AG04449 (cell line): ENCODE results near the gene TSEN2.

Source experiments
- CTCF ChIA-PET: fragments of 350-600 bp; formaldehyde crosslinking; extraction: SDS; loops from one replicate; lab custom pipeline; 2021; ENCODE audit warnings: antibody characterized with exemption; lab: Yijun Ruan, JAX
- POLR2A ChIA-PET: fragments of 400-600, 350-600 bp; formaldehyde crosslinking; extraction: SDS; loops from one replicate; lab custom pipeline; 2020; ENCODE audit warnings: antibody characterized with exemption, inconsistent platforms; lab: Yijun Ruan, JAX
- DNase-seq: peaks from one replicate; pipeline ENCODE4 v3.0.0-alpha.2; 2010; ENCODE audit warnings: low read depth, low spot score
- H3K4me3 ChIP-seq: 2 replicates; pipeline ENCODE4 v1.5.1; 2011; ENCODE audit warnings: low read depth, mild to moderate bottlenecking, control low read depth, low read length
- TF ChIP-seq, protein P1 (sequence below): IDR thresholded peaks from one replicate; pipeline ENCODE4 v1.5.1; 2011; ENCODE audit warnings: mild to moderate bottlenecking, moderate library complexity, low read length, control low read depth, inconsistent platforms; ENCODE audit not compliant: insufficient read depth; ENCODE audit errors: missing control alignments

The TSEN2 gene

GRCh38 chr3:12439161-12439940, 44.9 kb upstream of the TSEN2 start:
- TF ChIP-seq, protein P1, sequence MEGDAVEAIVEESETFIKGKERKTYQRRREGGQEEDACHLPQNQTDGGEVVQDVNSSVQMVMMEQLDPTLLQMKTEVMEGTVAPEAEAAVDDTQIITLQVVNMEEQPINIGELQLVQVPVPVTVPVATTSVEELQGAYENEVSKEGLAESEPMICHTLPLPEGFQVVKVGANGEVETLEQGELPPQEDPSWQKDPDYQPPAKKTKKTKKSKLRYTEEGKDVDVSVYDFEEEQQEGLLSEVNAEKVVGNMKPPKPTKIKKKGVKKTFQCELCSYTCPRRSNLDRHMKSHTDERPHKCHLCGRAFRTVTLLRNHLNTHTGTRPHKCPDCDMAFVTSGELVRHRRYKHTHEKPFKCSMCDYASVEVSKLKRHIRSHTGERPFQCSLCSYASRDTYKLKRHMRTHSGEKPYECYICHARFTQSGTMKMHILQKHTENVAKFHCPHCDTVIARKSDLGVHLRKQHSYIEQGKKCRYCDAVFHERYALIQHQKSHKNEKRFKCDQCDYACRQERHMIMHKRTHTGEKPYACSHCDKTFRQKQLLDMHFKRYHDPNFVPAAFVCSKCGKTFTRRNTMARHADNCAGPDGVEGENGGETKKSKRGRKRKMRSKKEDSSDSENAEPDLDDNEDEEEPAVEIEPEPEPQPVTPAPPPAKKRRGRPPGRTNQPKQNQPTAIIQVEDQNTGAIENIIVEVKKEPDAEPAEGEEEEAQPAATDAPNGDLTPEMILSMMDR = no peak
- no peak for DNase-seq
- CTCF ChIA-PET = no interaction called here
- H3K4me3 ChIP-seq = no peak overlapping the region
- POLR2A ChIA-PET = no interaction called here

GRCh38 chr3:12440927-12441714, 43.2 kb upstream of the TSEN2 start:
- CTCF ChIA-PET = no interaction called here
- H3K4me3 ChIP-seq = no peak overlapping the region
- DNase-seq = no peak
- POLR2A ChIA-PET = no interaction called here
- TF ChIP-seq, protein P1 = no peak

DNA sequence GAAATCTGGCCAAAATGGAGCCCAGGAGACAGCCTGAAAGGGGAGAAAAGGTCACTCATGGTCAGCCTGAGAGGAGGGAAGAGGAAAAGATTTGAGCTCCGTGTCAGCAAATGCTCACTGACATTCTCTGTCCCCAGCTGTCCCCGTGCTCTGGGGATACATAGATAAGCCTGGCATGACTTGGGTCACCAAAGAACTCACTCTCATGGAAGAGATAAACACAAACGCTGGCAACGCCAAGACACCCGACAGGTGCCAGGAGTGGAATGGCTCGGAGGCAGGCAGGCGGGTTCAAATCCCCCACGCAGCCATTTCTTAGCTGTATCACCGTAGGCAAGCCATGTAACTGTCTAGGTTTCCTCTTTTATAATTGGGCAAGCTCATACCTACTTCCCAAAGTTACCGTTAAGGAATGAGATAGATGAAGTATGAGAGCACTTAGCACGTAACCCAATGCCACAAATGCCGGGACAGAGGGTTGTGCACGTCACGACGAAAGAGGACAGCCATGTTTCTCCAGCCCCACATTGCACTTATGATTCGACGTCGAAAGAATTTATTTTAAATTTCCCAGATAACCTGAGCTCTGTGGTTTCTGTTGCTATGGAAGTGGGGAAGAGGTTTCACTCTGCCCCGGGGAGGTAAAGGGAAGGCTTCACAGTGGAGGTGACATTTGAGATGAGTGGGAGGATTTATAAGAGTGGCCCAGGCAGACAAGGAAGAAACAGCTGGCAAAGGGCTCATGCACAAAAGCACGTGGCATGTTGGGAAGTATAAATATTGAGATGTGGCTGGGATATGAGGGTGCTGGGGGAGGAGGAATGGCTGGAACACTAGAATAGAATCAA, 41.4 kb upstream of the TSEN2 start:
- TF ChIP-seq, protein P1 = no peak
- H3K4me3 ChIP-seq = no peak overlapping the region
- ChIA-PET POLR2A (no interaction called here), CTCF (no interaction called here)
- DNase-seq = no peak

- TF ChIP-seq, protein P1 = no peak
- DNase-seq = no peak
- H3K4me3 ChIP-seq = no peak overlapping the region
- POLR2A ChIA-PET = no interaction called here
- CTCF ChIA-PET = no interaction called here
Observed at GRCh38 chr3:12443781-12444522, 40.3 kb upstream of the TSEN2 start.

DNA sequence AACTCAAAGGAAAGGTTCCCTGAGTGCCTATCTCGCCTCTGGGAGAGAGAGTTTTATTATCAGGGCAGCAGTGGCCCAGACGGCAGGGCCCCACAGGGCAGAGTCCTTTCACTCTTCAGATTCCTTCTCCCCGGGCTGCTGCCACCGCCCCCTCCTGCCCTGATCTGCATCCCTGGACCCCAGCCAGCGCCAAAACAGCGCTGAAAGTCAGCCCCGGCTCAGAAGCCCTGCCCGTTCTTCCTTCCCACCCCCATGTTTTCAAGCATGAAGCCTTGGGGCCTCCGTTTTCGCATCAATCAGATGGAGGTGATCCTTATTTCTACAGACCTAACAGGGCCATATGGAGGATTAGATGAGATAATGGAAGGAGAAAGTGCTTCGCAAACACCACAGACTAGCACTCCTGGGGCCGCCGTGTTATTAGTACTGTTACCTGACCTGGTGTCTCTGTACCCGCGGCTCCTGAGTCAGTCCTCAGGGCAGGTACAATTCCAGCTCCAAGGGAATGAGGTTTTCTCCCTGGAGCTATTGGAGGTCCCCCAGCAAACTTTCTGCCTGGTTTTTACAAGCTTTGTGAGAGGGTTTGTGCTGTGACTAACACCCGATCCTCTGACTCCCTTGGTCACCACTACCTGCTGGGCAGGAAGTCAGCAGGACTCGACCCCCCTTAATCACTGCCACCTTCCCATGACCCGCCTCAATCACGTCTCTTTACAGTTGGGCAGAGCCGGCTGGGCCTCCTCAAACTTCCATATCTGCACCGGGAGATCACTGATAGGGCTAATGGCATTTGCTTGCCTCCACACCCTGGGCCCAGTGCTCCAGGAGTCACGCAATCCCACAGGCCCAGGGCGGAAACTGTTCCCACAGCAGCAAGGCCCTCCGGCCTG, 39.5 kb upstream of the TSEN2 start:
- CTCF ChIA-PET = no interaction called here
- TF ChIP-seq, protein P1 = no peak
- POLR2A ChIA-PET = no interaction called here
- no peak overlapping the region for H3K4me3 ChIP-seq
- no peak for DNase-seq
